HCT116 (cell line): ENCODE data around the gene ETDC. TPM values are rescaled to one million over a fixed set of nuclear protein-coding genes. Genes with fewer than 3 reads are reported as not detected.

Source experiments
- ATAC-seq: fragments of 200-7000 bp; cut with Tn5 transposase; 2 replicates; pipeline ENCODE4 v1.9.1; 2020; ENCODE audit warnings: mild to moderate bottlenecking, moderate library complexity
- BruUV-seq: library from RNA; stranded (reverse); fragments of 400-500 nt; replicated peaks from 2 replicates; lab custom pipeline; 2021; lab: Mats Ljungman, UMichigan
- CTCF ChIA-PET: fragments of 300-600 bp; sonication (Branson Sonifier 250); formaldehyde crosslinking; loops from one replicate; lab custom pipeline; 2021; ENCODE audit warnings: antibody characterized with exemption; lab: Charles Lee
- POLR2A ChIA-PET: fragments of 300-600, 350-600 bp; sonication (Branson Sonifier 250); formaldehyde crosslinking; loops from one replicate; lab custom pipeline; 2021; ENCODE audit warnings: antibody characterized with exemption; lab: Charles Lee
- RAD21 ChIA-PET, 2 experiments: fragments of 300-600 bp; sonication (Branson Sonifier 250); formaldehyde crosslinking; loops; one replicate each; lab custom pipeline; 2023; ENCODE audit warnings: low total read pairs in 2 of 2; ENCODE audit not compliant: uncharacterized antibody in 2 of 2, unreplicated experiment in 2 of 2, low non-redundant PET in 1 of 2; lab: Charles Lee
- DNase-seq: peaks from one replicate; pipeline ENCODE4 v3.0.0-alpha.2; 2010; ENCODE audit warnings: low read depth, low spot score
- H2AFZ ChIP-seq: fragments of 200-600 bp; shearing (Covaris generic), sonication (generic); 2 replicates; pipeline ENCODE4 v1.6.1; 2017; ENCODE audit warnings: low read depth, mixed run types, mixed read lengths, antibody characterized with exemption, low read length; ENCODE audit not compliant: poor library complexity, severe bottlenecking
- H3K27ac ChIP-seq: 2 replicates; pipeline ENCODE4 v1.5.1; 2012; ENCODE audit warnings: low read depth, low read length
- H3K27me3 ChIP-seq: fragments of 200-600 bp; sonication (generic); 2 replicates; pipeline ENCODE4 v1.6.1; 2016; ENCODE audit warnings: mixed run types, low read length, mixed read lengths; ENCODE audit not compliant: insufficient read depth
- H3K36me3 ChIP-seq, 2 experiments: fragments of 200-500 bp in 1 of 2; fragments of 200-600 bp in 1 of 2; sonication (Bioruptor generic) in 1 of 2; sonication (generic) in 1 of 2; 2 replicates each; pipeline versions ENCODE4 v1.5.1 to v1.6.1; 2014 to 2016; ENCODE audit warnings: low read length in 2 of 2, inconsistent platforms in 1 of 2, mixed read lengths in 1 of 2, mixed run types in 1 of 2; ENCODE audit not compliant: insufficient read depth in 2 of 2, control insufficient read depth in 1 of 2
- H3K4me1 ChIP-seq, 2 experiments: fragments of 200-600 bp in 1 of 2; sonication (generic) in 1 of 2; 2 replicates each; pipeline versions ENCODE4 v1.5.1 to v1.6.1; 2012 to 2017; ENCODE audit warnings: low read length in 2 of 2, inconsistent platforms in 1 of 2, mild to moderate bottlenecking in 1 of 2, mixed read lengths in 1 of 2, mixed run types in 1 of 2, moderate library complexity in 1 of 2; ENCODE audit not compliant: insufficient read depth in 2 of 2, control insufficient read depth in 1 of 2
- H3K4me2 ChIP-seq: fragments of 200-600 bp; sonication (generic); 2 replicates; pipeline ENCODE4 v1.6.1; 2017; ENCODE audit warnings: mixed run types, low read length, mixed read lengths
- H3K4me3 ChIP-seq, 2 experiments: fragments of 200-600 bp in 1 of 2; sonication (generic) in 1 of 2; replicated peaks in 1 of 2; 2 replicates each; pipeline ENCODE4 v1.5.1; 2011 to 2016; ENCODE audit warnings: low read length in 2 of 2, control low read depth in 1 of 2, low read depth in 1 of 2, mild to moderate bottlenecking in 1 of 2, mixed read lengths in 1 of 2, mixed run types in 1 of 2
- H3K79me2 ChIP-seq: fragments of 200-600 bp; sonication (generic); 2 replicates; pipeline ENCODE4 v1.6.1; 2017; ENCODE audit warnings: mild to moderate bottlenecking, mixed run types, low read length, moderate library complexity, mixed read lengths; ENCODE audit not compliant: insufficient read depth
- H3K9ac ChIP-seq: fragments of 200-600 bp; sonication (generic); 2 replicates; pipeline ENCODE4 v1.6.1; 2016; ENCODE audit warnings: low read length, mixed read lengths
- H3K9me2 ChIP-seq: fragments of 200-600 bp; sonication (generic), shearing (Covaris generic); 2 replicates; pipeline ENCODE4 v1.6.1; 2017; ENCODE audit warnings: mixed run types, mild to moderate bottlenecking, moderate library complexity; ENCODE audit not compliant: insufficient read depth
- H3K9me3 ChIP-seq, 2 experiments: fragments of 200-500 bp in 1 of 2; fragments of 200-600 bp in 1 of 2; sonication (Bioruptor generic) in 1 of 2; sonication (generic) in 1 of 2; 2 replicates each; pipeline ENCODE4 v1.6.1; 2014 to 2017; ENCODE audit warnings: low read length in 2 of 2, mixed read lengths in 2 of 2, inconsistent platforms in 1 of 2, low read depth in 1 of 2, mild to moderate bottlenecking in 1 of 2, mixed run types in 1 of 2, moderate library complexity in 1 of 2; ENCODE audit not compliant: control insufficient read depth in 1 of 2, insufficient read depth in 1 of 2
- H4K20me1 ChIP-seq: fragments of 200-600 bp; sonication (generic), shearing (Covaris generic); 2 replicates; pipeline ENCODE4 v1.6.1; 2017; ENCODE audit warnings: mixed run types, mild to moderate bottlenecking, moderate library complexity; ENCODE audit not compliant: insufficient read depth
- CBX3 ChIP-seq: IDR thresholded peaks from 2 replicates; pipeline ENCODE4 v1.6.1; 2012; ENCODE audit warnings: low read depth
- EGR1 ChIP-seq: IDR thresholded peaks from 2 replicates; pipeline ENCODE4 v1.6.1; 2012; ENCODE audit warnings: low read depth
- ELF1 ChIP-seq: IDR thresholded peaks from 2 replicates; pipeline ENCODE4 v1.6.1; 2012; ENCODE audit warnings: low read depth, borderline replicate concordance
- FOSL1 ChIP-seq: IDR thresholded peaks from 2 replicates; pipeline ENCODE4 v1.6.1; 2012; ENCODE audit warnings: low read depth
- RAD21 ChIP-seq: IDR thresholded peaks from 2 replicates; pipeline ENCODE4 v1.6.1; 2012; ENCODE audit warnings: low read depth, mild to moderate bottlenecking
- SP1 ChIP-seq: IDR thresholded peaks from 2 replicates; pipeline ENCODE4 v1.6.1; 2012; ENCODE audit warnings: low read depth
- SRF ChIP-seq: IDR thresholded peaks from 2 replicates; pipeline ENCODE4 v1.6.1; 2012; ENCODE audit warnings: low read depth
- TCF7L2 ChIP-seq: IDR thresholded peaks from 2 replicates; pipeline ENCODE4 v1.7.0; 2011; ENCODE audit warnings: borderline replicate concordance, inconsistent platforms; ENCODE audit not compliant: insufficient read depth, insufficient read length; ENCODE audit errors: extremely low read depth
- intact Hi-C: fragments of 100-400 bp; cut with micrococcal nuclease; formaldehyde crosslinking; loops from 2 replicates; pipeline ENCODE4 v1.10.0; 2022
- total RNA-seq: library from RNA; stranded (reverse); gene quantifications from one replicate; pipeline ENCODE4 v1.2.1, GENCODE V29; 2021; ENCODE audit not compliant: unreplicated experiment
- TF ChIP-seq, protein P1 (sequence below): IDR thresholded peaks from 2 replicates; pipeline ENCODE4 v1.6.1; 2012; ENCODE audit warnings: low read depth
- TF ChIP-seq, protein P2 (sequence below): IDR thresholded peaks from 2 replicates; pipeline ENCODE4 v1.6.1; 2012

Gene ETDC
- total RNA-seq, 1 experiment from 2014 or later, result not detected

DNA sequence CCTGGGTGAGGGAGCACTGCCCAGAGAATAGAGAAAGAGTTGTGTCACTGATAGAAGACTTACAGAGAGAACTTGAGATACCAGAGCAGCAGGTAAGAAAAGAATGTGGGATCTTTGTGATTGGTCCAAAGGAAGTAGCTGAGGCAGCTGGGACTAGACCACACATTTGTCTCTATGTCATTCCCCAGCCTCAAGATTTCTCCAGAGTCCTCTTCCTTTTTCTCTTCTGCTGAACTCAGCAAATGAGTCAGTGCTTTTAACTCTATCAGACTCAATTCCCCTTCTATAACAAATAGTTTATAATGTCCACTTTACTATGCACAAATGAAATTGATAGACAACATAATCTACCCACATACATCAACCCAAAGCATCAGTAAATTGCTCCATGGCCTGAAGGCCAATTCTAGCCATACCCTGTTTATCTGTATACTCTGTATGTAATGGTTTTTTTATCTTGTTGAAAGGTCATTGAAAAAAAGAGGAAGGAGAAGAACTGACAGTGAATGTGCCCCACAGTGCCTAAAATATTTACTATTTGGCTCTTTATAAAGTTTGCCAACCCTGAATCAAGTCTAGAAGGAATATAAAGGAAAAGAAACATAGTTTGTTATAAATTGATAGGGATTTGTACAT, 38.2 kb downstream of the ETDC start:
- H3K9me3 ChIP-seq, result no peaks in the 10 kb centered on the region
- RAD21 ChIA-PET, result no interaction called here
- peaks cover 10% of the 10 kb centered on the region; the same call in 1 of the 2 replicates for H3K79me2 ChIP-seq
- H4K20me1 ChIP-seq, result no peaks in the 10 kb centered on the region
- peaks cover 4 to 11% of the 10 kb centered on the region in 2 experiments; a peak in 2 of 4 replicates for H3K4me1 ChIP-seq
- H3K27me3 ChIP-seq, result no peaks in the 10 kb centered on the region
- no peak for ATAC-seq
- intact Hi-C loops, result no loop called here
- H3K9ac ChIP-seq, result no peak overlapping the region
- no peaks in the 10 kb centered on the region; a peak in 1 of 4 replicates for H3K36me3 ChIP-seq
- BruUV-seq, result no TSS peak
- H3K4me2 ChIP-seq, result no peak overlapping the region
- no peak for DNase-seq
- no peak overlapping the region for H3K27ac ChIP-seq
- TF ChIP-seq EGR1 (no peak), TCF7L2 (no peak), FOSL1 (no peak), SP1 (no peak), RAD21 (no peak), CBX3 (no peak), SRF (no peak), ELF1 (no peak)
- TF ChIP-seq, protein P1, sequence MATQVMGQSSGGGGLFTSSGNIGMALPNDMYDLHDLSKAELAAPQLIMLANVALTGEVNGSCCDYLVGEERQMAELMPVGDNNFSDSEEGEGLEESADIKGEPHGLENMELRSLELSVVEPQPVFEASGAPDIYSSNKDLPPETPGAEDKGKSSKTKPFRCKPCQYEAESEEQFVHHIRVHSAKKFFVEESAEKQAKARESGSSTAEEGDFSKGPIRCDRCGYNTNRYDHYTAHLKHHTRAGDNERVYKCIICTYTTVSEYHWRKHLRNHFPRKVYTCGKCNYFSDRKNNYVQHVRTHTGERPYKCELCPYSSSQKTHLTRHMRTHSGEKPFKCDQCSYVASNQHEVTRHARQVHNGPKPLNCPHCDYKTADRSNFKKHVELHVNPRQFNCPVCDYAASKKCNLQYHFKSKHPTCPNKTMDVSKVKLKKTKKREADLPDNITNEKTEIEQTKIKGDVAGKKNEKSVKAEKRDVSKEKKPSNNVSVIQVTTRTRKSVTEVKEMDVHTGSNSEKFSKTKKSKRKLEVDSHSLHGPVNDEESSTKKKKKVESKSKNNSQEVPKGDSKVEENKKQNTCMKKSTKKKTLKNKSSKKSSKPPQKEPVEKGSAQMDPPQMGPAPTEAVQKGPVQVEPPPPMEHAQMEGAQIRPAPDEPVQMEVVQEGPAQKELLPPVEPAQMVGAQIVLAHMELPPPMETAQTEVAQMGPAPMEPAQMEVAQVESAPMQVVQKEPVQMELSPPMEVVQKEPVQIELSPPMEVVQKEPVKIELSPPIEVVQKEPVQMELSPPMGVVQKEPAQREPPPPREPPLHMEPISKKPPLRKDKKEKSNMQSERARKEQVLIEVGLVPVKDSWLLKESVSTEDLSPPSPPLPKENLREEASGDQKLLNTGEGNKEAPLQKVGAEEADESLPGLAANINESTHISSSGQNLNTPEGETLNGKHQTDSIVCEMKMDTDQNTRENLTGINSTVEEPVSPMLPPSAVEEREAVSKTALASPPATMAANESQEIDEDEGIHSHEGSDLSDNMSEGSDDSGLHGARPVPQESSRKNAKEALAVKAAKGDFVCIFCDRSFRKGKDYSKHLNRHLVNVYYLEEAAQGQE, result no peak
- TF ChIP-seq, protein P2, sequence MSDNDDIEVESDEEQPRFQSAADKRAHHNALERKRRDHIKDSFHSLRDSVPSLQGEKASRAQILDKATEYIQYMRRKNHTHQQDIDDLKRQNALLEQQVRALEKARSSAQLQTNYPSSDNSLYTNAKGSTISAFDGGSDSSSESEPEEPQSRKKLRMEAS, result no peak
- TF ChIP-seq, all 23 proteins: peak for 0
- ChIA-PET POLR2A (no interaction called here), CTCF (no interaction called here)
- Histone ChIP-seq H3K9me2 (no peaks in the 10 kb centered on the region), H2AFZ (no peak overlapping the region), H3K4me3 (no peak overlapping the region)
